Spinal cord (tissue), 10 donors: ENCODE data around the gene KRTCAP2. TPM values are rescaled to one million over a fixed set of nuclear protein-coding genes. Genes with fewer than 3 reads are reported as not detected.
"Not testable (repeated sequence)": the region's sequence is repeated elsewhere in the genome, so short reads cannot be mapped to it uniquely, and the experiment has no call there.

Experiments
- DNase-seq, 6 donors: peaks; one replicate each; pipeline versions ENCODE4 v3.0.0 to v3.0.0-alpha.2; 2013 to 2015; ENCODE audit warnings: low spot score in 6 of 6, low read depth in 4 of 6
- H3K27ac ChIP-seq: one replicate; pipeline ENCODE4 v1.5.1; 2013; ENCODE audit warnings: low read depth, low read length, control low read depth
- H3K27me3 ChIP-seq: one replicate; pipeline ENCODE4 v1.6.1; 2013; ENCODE audit warnings: low read length; ENCODE audit not compliant: control insufficient read depth, insufficient read depth
- H3K36me3 ChIP-seq: one replicate; pipeline ENCODE4 v1.6.1; 2013; ENCODE audit warnings: low read length; ENCODE audit not compliant: control insufficient read depth, insufficient read depth
- H3K4me1 ChIP-seq: one replicate; pipeline ENCODE4 v1.6.1; 2013; ENCODE audit warnings: low read length; ENCODE audit not compliant: control insufficient read depth, insufficient read depth
- H3K4me3 ChIP-seq: one replicate; pipeline ENCODE4 v1.5.1; 2013; ENCODE audit warnings: low read depth, low read length, control low read depth
- H3K9me3 ChIP-seq: one replicate; pipeline ENCODE4 v1.6.1; 2013; ENCODE audit warnings: low read length; ENCODE audit not compliant: control insufficient read depth, insufficient read depth
- WGBS: methylation state at CpG from one replicate; pipeline ENCODE4 v1.1.5; 2013; ENCODE audit warnings: missing lambda C conversion rate; ENCODE audit not compliant: insufficient coverage; 5-methylcytosine and 5-hydroxymethylcytosine counted together
- polyA plus RNA-seq, 2 donors: library from polyadenylated mRNA; unstranded; fragments of 120-200 nt; gene quantifications; one replicate each; pipeline ENCODE4 v1.2.1, GENCODE V29; 2013; ENCODE audit not compliant: insufficient read length in 2 of 2
- total RNA-seq, 2 donors: library from RNA; depleted of rRNA in 1 of 2; stranded (reverse); fragments of 120-200 nt in 1 of 2; fragments of >200 nt in 1 of 2; gene quantifications; one replicate each; pipeline versions ENCODE4 v1.2.3 to v1.2.4, GENCODE V29; 2013 to 2014
- donor health status: healthy.

KRTCAP2 gene
- total and polyA plus RNA-seq, 4 donors: 81.9 to 140 (median 131) TPM

- WGBS: 100% methylated on average over 3 of the region's 6 CpGs
- H3K4me3 ChIP-seq, H3K9me3 ChIP-seq, DNase-seq, H3K27me3 ChIP-seq, H3K36me3 ChIP-seq, H3K27ac ChIP-seq: not testable (repeated sequence)
- H3K4me1 ChIP-seq: peaks cover 20% of the 10 kb centered on the region
These were observed 10.5 kb downstream of the KRTCAP2 start for GRCh38 chr1:155162631-155163030.

GRCh38 chr1:155160128-155160527 is 13.0 kb downstream of the KRTCAP2 start:
- Histone ChIP-seq H3K36me3 (no peaks in the 10 kb centered on the region), H3K4me3 (no peak overlapping the region), H3K27me3 (no peaks in the 10 kb centered on the region), H3K4me1 (no peaks in the 10 kb centered on the region), H3K27ac (no peak overlapping the region), H3K9me3 (no peaks in the 10 kb centered on the region)
- no peak for DNase-seq
- 76% methylated on average over 6 of the region's 8 CpGs for WGBS

DNA sequence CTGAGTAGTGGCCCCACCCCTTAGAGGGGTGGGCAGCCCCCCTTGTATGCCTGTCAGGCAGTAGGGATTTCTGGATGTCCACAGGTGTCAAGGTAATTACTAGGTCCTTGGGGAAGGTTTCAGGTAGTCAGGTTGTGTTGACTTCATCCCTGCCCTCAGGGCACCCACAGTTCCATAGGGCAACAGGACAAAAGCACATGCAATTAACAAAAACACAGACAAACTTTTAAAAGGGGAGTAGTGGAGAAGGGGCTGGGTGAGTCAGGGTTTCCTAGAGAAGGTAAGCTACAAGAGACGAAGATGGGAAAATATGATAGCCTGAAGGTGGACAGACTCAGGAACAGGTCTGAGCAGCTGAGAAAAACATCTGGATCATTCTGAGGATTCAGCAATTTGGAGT is 14.1 kb downstream of the KRTCAP2 start:
- no peaks in the 10 kb centered on the region for H3K4me1 ChIP-seq
- H3K27ac ChIP-seq: no peak overlapping the region
- H3K4me3 ChIP-seq: no peak overlapping the region
- 57% methylated on average over 1 of the region's 1 CpG for WGBS
- no peak for DNase-seq
- H3K9me3 ChIP-seq: no peaks in the 10 kb centered on the region
- no peaks in the 10 kb centered on the region for H3K27me3 ChIP-seq
- no peaks in the 10 kb centered on the region for H3K36me3 ChIP-seq

- H3K27me3 ChIP-seq, DNase-seq, H3K4me1 ChIP-seq, H3K4me3 ChIP-seq, H3K27ac ChIP-seq, H3K9me3 ChIP-seq, H3K36me3 ChIP-seq: not testable (repeated sequence)
- no CpG with 5 or more reads among the region's 3 CpGs for WGBS
These were observed 17.0 kb downstream of the KRTCAP2 start for GRCh38 chr1:155155996-155156643.

- Histone ChIP-seq H3K9me3 (no peaks in the 10 kb centered on the region), H3K27me3 (peaks cover 2% of the 10 kb centered on the region), H3K4me3 (no peak overlapping the region), H3K27ac (no peak overlapping the region), H3K36me3 (no peaks in the 10 kb centered on the region), H3K4me1 (peaks cover 5% of the 10 kb centered on the region)
- no peak for DNase-seq
- no CpG with 5 or more reads among the region's 3 CpGs for WGBS
These were observed 27.6 kb downstream of the KRTCAP2 start for GRCh38 chr1:155145491-155145890.

DNA sequence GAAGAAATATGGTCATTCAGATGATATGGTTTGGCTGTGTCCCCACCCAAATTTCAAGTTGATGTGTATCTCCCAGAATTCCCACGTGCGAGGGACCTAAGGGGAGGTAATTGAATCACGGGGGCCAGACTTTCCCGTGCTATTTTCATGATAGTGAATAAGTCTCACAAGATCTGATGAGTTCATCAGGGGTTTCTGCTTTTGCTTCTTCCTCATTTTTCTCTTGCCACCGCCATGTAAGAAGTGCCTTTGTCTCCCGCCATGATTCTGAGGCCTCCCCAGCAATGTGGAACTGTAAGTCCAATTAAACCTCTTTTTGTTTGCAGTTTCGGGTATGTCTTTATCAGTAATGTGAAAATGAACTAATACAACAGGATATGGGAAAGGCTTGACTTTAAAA is 31.4 kb downstream of the KRTCAP2 start:
- H3K4me1 ChIP-seq: peaks cover 29% of the 10 kb centered on the region
- peaks cover 20% of the 10 kb centered on the region for H3K36me3 ChIP-seq
- 94% methylated on average over 3 of the region's 7 CpGs for WGBS
- H3K9me3 ChIP-seq: no peaks in the 10 kb centered on the region
- no peak overlapping the region for H3K4me3 ChIP-seq
- no peak overlapping the region for H3K27ac ChIP-seq
- peaks cover 2% of the 10 kb centered on the region for H3K27me3 ChIP-seq
- no peak for DNase-seq

DNA sequence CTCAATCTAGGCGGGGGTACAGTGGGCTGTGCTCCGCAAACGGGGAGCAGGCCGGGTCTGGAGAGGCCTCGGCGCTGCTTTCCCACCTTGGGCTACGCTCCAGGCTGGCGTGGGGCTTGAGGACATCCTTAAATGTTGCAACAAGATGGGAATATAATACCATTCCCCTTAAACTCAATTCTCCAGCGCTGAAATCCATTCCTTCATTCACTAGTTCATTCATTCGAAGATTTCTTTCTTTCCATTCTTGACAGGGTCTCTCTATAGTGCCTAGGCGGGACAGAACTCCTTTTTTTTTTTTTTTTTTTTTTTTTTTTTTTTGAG is 32.5 kb downstream of the KRTCAP2 start:
- Histone ChIP-seq H3K4me1 (peaks cover 31% of the 10 kb centered on the region), H3K27me3 (no peaks in the 10 kb centered on the region), H3K36me3 (peaks cover 20% of the 10 kb centered on the region), H3K9me3 (no peaks in the 10 kb centered on the region), H3K4me3 (peak overlapping the region; percentile 91), H3K27ac (no peak overlapping the region)
- DNase-seq: no peak
- WGBS: 3% methylated on average over 7 of the region's 11 CpGs

- DNase-seq: peak; percentile 70 to 97 (median 81)
- Histone ChIP-seq H3K4me3 (peak within 1 kb of the TSS; percentile 91), H3K27me3 (no peaks in the 10 kb centered on the region), H3K9me3 (no peaks in the 10 kb centered on the region), H3K36me3 (peaks cover 20% of the 10 kb centered on the region), H3K4me1 (peaks cover 34% of the 10 kb centered on the region), H3K27ac (peak within 1 kb of the TSS; percentile 87)
- WGBS: under 1% methylated on average over 41 of the region's 42 CpGs
These were observed 33.0 kb downstream of the KRTCAP2 start, which contains the start of gene DPM3 for GRCh38 chr1:155139895-155140629. TSS of gene DPM3 (minus strand) at chr1:155140531. CDS start at chr1:155140240, 291 bp downstream.

- H3K4me1 ChIP-seq: peaks cover 47% of the 10 kb centered on the region
- 76% methylated on average over 2 of the region's 6 CpGs for WGBS
- no peaks in the 10 kb centered on the region for H3K27me3 ChIP-seq
- no peak overlapping the region for H3K4me3 ChIP-seq
- peak overlapping the region; percentile 42 for H3K27ac ChIP-seq
- DNase-seq: no peak
- peaks cover 24% of the 10 kb centered on the region for H3K36me3 ChIP-seq
- no peaks in the 10 kb centered on the region for H3K9me3 ChIP-seq
These were observed 35.8 kb downstream of the KRTCAP2 start for GRCh38 chr1:155137154-155137949.
